BJ (cell line): Measurements from ENCODE around the gene RBM47. TPM values are rescaled to one million over a fixed set of nuclear protein-coding genes. Genes with fewer than 3 reads are reported as not detected.

Experiments
- CTCF ChIA-PET: fragments of 350-600 bp; formaldehyde crosslinking; extraction: SDS; loops from one replicate; lab custom pipeline; 2021; ENCODE audit warnings: antibody characterized with exemption, inconsistent platforms; lab: Yijun Ruan, JAX
- POLR2A ChIA-PET: fragments of 300-600 bp; sonication (Branson Sonifier 250); formaldehyde crosslinking; extraction: SDS; loops from one replicate; lab custom pipeline; 2021; ENCODE audit warnings: antibody characterized with exemption; lab: Charles Lee
- DNase-seq: peaks from one replicate; pipeline ENCODE4 v3.0.0-alpha.2; 2011; ENCODE audit warnings: low read depth
- H3K27me3 ChIP-seq: 2 replicates; pipeline ENCODE4 v1.6.0; 2011; ENCODE audit warnings: low read length; ENCODE audit not compliant: control insufficient read depth, insufficient read depth
- H3K36me3 ChIP-seq: 2 replicates; pipeline ENCODE4 v1.5.1; 2011; ENCODE audit warnings: low read length; ENCODE audit not compliant: control insufficient read depth, insufficient read depth
- H3K4me3 ChIP-seq: 2 replicates; pipeline ENCODE4 v1.5.1; 2011; ENCODE audit warnings: low read depth, mild to moderate bottlenecking, control low read depth, low read length
- CTCF ChIP-seq: IDR thresholded peaks from 2 replicates; pipeline ENCODE4 v1.5.1; 2011; ENCODE audit warnings: low read depth, mild to moderate bottlenecking, control low read depth, inconsistent platforms, low read length, moderate library complexity; ENCODE audit not compliant: insufficient read depth
- polyA plus RNA-seq: library from polyadenylated mRNA; depleted of rRNA; stranded (reverse); fragments of >200 nt; gene quantifications from 2 replicates; pipeline ENCODE4 v1.2.3, GENCODE V29; 2011

RBM47 gene
- polyA plus RNA-seq, 1 experiment = 0.52 TPM

DNA sequence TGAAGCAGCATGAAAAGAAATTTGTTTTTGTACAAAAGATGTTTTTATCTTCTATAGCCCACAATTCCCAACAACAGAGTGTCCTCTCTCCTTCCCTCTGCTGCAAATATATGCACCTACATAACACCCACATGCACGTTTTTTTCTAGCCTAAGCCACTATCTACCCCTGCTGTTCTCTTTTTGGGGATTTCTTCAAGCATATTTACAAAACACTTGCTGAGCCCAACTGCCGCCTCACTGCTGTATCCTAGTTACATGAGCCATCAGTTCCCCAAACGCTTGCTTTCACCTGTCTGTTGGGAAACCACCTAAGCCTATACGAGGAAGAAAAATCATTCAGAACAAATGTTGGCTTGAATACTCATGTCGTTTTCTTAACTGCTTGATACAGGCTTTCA lies 167.3 kb downstream of the RBM47 start:
- no peak for TF ChIP-seq CTCF
- Histone ChIP-seq H3K36me3 (no peaks in the 10 kb centered on the region), H3K27me3 (no peaks in the 10 kb centered on the region), H3K4me3 (no peak overlapping the region)
- ChIA-PET POLR2A (no interaction called here), CTCF (interaction anchor here (1.1 kb wide), 1 partner anchor 11 kb away, joined by 3 read pairs; no protein-coding TSS in a partner anchor)
- no peak for DNase-seq

- no peak for DNase-seq
- no peaks in the 10 kb centered on the region for H3K27me3 ChIP-seq
- ChIA-PET CTCF (no interaction called here), POLR2A (no interaction called here)
- H3K36me3 ChIP-seq = no peaks in the 10 kb centered on the region
- no peak overlapping the region for H3K4me3 ChIP-seq
- TF ChIP-seq CTCF = no peak
Observed at GRCh38 chr4:40461879-40462278, 167.8 kb downstream of the RBM47 start.

DNA sequence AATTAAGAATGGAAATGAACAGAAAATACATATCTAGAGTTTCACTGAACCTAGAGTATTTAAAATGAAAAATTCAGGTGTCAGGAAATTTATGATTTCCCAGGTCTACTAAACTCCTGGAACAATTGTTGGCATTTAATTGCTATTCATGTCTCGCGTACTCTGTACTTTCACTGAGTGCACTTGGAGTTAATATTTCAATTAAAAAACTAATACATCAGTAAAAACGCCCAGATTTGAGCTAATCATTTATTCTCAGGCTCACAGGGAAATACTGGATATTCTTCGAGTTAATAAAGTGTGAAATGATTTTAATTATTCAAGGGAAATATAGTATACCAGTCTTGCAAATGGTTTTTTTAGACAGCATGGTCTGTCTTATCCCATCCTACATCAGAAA lies 168.6 kb downstream of the RBM47 start:
- POLR2A ChIA-PET = no interaction called here
- DNase-seq = no peak
- Histone ChIP-seq H3K27me3 (no peaks in the 10 kb centered on the region), H3K36me3 (no peaks in the 10 kb centered on the region), H3K4me3 (no peak overlapping the region)
- CTCF ChIA-PET = no interaction called here
- no peak for TF ChIP-seq CTCF

DNA sequence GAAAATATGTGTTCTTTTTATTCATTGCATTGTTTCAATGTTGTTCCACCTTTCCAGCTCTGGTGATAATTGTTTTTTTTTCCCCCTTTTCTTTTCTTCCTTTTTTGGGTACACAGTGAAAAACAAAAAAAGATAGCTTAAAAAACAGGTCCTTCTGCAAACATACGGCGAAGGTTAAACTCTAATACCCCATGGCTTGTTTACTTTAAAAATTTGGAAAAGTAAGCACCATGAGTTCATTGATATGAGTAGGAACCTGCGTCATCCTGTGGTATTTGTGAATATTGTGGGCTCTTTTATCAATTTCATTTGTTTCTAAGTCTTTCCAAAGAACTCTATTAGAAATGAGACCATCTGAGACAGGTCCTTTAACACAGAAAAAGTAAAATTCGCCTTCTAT lies 171.0 kb downstream of the RBM47 start:
- no peak for TF ChIP-seq CTCF
- Histone ChIP-seq H3K36me3 (no peaks in the 10 kb centered on the region), H3K4me3 (no peak overlapping the region), H3K27me3 (no peaks in the 10 kb centered on the region)
- ChIA-PET POLR2A (no interaction called here), CTCF (interaction anchor here (0.6 kb wide), 1 partner anchor 1852 kb away, joined by 3 read pairs; no protein-coding TSS in a partner anchor)
- no peak for DNase-seq

GRCh38 chr4:40458109-40458508 lies 171.6 kb downstream of the RBM47 start:
- CTCF ChIA-PET = no interaction called here
- TF ChIP-seq CTCF = no peak
- Histone ChIP-seq H3K36me3 (no peaks in the 10 kb centered on the region), H3K27me3 (no peaks in the 10 kb centered on the region), H3K4me3 (no peak overlapping the region)
- DNase-seq = no peak
- POLR2A ChIA-PET = no interaction called here
